Measurements from ENCODE around the gene PRODH2.

DNA sequence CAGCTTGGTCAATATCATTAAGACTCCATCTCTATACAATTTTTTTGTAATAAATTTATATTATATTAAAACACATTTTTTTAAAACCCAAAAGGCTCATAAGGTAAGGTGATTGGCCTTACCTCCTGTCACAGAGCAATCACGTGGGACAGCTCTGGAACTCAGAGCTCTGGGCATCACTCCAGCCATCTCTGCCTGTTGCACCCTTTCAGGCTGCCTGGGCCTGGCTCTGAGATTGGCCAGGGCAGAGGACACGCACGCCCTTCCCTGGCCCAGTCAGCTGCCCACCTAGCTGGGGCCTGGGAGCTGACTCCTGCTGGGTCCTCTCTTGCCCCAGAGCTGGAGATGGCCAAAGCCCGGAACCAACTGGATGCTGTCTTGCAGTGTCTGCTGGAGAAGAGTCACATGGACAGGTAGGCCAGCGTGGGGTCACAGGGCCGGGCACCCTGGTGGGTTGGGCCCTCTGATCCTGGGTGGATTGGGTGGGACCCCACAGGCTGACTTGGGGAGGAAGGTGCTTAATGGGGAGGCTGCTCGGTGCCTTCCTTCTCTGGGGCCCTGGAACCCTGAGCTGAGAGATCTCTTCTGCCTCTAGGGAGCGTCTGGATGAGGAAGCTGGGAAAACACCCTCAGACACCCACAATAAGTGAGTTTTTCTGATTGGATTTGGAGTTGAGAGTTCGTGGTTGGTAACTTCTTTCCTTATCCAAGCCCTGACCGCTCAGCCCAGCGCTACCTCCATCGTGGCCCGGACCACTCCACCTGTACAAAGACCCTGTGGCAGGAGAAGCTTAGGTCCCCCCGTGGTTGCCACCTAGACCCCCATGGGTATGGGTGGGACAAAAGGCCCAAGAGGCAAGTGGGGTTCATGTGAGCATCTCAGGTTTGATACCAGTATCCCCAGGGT, 60.6 kb downstream of the PRODH2 start:
- TF ChIP-seq JUNB (IDR thresholded peaks at IDR 0.05) (no peak), CHD2 (IDR thresholded peaks at IDR 0.05; ENCODE audit: low read length, partially characterized antibody) (no peak), RAD21 (conservative IDR thresholded peaks at IDR 0.05 in 1 of 2, IDR thresholded peaks at IDR 0.05 in 1 of 2) (no peak), MYC (IDR thresholded peaks at IDR 0.05; ENCODE audit: borderline replicate concordance, low read length) (no peak), POLR2A (IDR thresholded peaks at IDR 0.05; ENCODE audit: low read length) (no peak), PHF8 (IDR thresholded peaks at IDR 0.05; ENCODE audit: borderline replicate concordance, low read depth) (no peak), RNF2 (IDR thresholded peaks at IDR 0.05; ENCODE audit: borderline replicate concordance, low read depth) (no peak), SMC3 (IDR thresholded peaks at IDR 0.05) (no peak), TP53 (CRISPR knock-in tag; IDR thresholded peaks at IDR 0.05) (no peak), FOXS1 (CRISPR knock-in tag; IDR thresholded peaks at IDR 0.05) (no peak), CHD4 (IDR thresholded peaks at IDR 0.05; ENCODE audit: borderline replicate concordance) (no peak)
- TF ChIP-seq, protein P1, sequence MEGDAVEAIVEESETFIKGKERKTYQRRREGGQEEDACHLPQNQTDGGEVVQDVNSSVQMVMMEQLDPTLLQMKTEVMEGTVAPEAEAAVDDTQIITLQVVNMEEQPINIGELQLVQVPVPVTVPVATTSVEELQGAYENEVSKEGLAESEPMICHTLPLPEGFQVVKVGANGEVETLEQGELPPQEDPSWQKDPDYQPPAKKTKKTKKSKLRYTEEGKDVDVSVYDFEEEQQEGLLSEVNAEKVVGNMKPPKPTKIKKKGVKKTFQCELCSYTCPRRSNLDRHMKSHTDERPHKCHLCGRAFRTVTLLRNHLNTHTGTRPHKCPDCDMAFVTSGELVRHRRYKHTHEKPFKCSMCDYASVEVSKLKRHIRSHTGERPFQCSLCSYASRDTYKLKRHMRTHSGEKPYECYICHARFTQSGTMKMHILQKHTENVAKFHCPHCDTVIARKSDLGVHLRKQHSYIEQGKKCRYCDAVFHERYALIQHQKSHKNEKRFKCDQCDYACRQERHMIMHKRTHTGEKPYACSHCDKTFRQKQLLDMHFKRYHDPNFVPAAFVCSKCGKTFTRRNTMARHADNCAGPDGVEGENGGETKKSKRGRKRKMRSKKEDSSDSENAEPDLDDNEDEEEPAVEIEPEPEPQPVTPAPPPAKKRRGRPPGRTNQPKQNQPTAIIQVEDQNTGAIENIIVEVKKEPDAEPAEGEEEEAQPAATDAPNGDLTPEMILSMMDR (IDR thresholded peaks at IDR 0.05): no peak
- TF ChIP-seq, protein P2, sequence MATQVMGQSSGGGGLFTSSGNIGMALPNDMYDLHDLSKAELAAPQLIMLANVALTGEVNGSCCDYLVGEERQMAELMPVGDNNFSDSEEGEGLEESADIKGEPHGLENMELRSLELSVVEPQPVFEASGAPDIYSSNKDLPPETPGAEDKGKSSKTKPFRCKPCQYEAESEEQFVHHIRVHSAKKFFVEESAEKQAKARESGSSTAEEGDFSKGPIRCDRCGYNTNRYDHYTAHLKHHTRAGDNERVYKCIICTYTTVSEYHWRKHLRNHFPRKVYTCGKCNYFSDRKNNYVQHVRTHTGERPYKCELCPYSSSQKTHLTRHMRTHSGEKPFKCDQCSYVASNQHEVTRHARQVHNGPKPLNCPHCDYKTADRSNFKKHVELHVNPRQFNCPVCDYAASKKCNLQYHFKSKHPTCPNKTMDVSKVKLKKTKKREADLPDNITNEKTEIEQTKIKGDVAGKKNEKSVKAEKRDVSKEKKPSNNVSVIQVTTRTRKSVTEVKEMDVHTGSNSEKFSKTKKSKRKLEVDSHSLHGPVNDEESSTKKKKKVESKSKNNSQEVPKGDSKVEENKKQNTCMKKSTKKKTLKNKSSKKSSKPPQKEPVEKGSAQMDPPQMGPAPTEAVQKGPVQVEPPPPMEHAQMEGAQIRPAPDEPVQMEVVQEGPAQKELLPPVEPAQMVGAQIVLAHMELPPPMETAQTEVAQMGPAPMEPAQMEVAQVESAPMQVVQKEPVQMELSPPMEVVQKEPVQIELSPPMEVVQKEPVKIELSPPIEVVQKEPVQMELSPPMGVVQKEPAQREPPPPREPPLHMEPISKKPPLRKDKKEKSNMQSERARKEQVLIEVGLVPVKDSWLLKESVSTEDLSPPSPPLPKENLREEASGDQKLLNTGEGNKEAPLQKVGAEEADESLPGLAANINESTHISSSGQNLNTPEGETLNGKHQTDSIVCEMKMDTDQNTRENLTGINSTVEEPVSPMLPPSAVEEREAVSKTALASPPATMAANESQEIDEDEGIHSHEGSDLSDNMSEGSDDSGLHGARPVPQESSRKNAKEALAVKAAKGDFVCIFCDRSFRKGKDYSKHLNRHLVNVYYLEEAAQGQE (IDR thresholded peaks at IDR 0.05): no peak
- TF ChIP-seq, protein P3, sequence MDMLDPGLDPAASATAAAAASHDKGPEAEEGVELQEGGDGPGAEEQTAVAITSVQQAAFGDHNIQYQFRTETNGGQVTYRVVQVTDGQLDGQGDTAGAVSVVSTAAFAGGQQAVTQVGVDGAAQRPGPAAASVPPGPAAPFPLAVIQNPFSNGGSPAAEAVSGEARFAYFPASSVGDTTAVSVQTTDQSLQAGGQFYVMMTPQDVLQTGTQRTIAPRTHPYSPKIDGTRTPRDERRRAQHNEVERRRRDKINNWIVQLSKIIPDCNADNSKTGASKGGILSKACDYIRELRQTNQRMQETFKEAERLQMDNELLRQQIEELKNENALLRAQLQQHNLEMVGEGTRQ (IDR thresholded peaks at IDR 0.05): no peak

Data from A549 (cell line).